HG02571 (cell line): ENCODE data around the gene RNF135.
"Not testable (repeated sequence)": the region's sequence is repeated elsewhere in the genome, so short reads cannot be mapped to it uniquely, and the experiment has no call there.

ENCODE experiments used
- ATAC-seq: cut with Tn5 transposase; IDR thresholded peaks from one replicate; pipeline ENCODE4 v1.9.1; 2021; ENCODE audit warnings: mild to moderate bottlenecking, moderate library complexity; ENCODE audit not compliant: unreplicated experiment

Gene RNF135

GRCh38 chr17:30997842-30998241 lies 27.0 kb downstream of the RNF135 start:
- no peak for ATAC-seq

GRCh38 chr17:31002047-31002446 lies 31.2 kb downstream of the RNF135 start:
- ATAC-seq: no peak

GRCh38 chr17:31003225-31003866 lies 32.5 kb downstream of the RNF135 start:
- ATAC-seq: no peak

DNA sequence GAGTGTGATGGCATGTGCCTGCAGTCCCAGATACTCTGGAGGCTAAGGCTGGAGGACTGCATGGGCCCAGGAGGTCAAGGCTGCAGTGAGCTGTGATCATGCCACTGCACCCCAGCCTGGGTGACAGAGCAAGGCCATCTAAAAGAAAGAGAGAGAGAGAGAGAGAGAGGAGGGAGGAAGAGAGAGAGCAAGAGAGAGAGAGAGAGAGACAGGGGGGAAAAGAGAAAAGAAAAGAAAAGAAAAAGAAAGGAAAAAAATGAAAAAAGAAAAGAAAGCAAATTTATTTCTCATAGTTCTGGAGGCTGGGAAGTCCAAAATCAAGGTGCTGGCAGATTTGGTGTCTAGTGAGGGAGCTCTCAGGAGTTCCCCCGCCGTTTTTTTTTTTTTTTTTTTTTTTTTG lies 33.3 kb downstream of the RNF135 start:
- ATAC-seq: no peak

DNA sequence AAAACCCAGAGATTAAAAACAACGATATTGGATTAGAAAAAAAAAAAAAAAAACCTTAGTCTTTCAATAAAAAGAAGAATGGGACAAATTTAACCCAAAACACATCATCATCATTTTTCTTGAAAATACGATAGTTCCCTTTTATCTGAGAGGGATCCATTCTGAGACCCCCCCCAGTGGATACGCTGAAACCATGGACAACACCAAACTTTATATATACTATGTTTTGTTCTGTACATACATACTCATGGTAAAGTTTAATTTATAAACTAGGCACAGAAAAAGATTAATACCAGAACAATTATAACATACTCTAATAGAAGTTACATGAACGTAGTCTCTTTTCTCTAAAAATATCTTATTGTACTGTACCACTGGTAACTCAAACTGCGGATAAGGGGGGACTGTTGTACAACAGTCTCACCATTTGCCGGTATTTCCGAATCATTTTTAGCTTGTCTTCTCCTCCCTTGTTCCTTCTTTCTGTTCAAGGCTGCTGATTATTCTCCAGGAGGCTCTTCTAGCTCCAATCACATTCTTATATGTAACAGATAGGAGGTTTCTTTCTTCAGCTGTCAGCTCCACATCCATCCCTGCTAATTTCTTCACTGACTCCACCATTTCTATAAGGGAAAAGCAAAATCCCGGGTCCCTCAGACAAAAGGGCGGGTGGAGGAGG lies 37.0 kb downstream of the RNF135 start:
- ATAC-seq: no peak

GRCh38 chr17:31008374-31009041 lies 37.7 kb downstream of the RNF135 start:
- ATAC-seq: peak; percentile 65

DNA sequence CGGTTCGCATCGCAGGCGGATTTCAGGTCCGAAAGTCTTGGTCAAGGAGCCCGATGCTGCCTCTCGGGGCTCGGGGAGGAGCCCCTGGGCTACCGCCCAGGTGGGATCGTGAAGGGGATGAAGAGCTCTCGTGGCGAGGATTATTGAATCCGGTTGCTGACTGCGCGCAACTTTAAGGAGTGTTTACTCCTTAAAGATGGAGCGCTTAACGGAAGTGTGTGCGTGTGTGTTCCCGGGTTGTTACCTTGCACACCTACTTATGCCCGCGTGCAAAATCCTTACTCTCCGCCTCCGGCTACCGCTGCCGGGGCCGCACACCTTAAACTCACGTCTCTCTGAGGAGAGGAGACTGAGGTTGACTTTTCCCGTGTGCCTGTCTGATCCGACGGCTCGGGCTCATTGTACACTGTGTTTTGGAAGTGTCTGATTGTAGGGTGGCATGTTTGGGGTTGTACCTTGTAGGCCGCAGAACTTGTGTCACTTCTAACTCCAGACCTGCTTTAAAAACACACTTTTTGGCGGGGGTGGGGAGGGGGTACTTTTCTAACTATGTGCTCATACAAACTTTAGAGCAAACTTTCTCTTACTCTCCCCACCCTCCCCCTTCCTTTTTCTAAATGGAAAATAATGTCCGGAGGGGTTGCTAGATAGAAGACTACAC lies 38.3 kb downstream of the RNF135 start:
- not testable (repeated sequence) for ATAC-seq

GRCh38 chr17:31010014-31010413 lies 39.2 kb downstream of the RNF135 start:
- not testable (repeated sequence) for ATAC-seq

- ATAC-seq: no peak
These were observed 43.0 kb downstream of the RNF135 start for GRCh38 chr17:31013844-31014243.

- no peak for ATAC-seq
These were observed 44.8 kb downstream of the RNF135 start for GRCh38 chr17:31015639-31016038.

DNA sequence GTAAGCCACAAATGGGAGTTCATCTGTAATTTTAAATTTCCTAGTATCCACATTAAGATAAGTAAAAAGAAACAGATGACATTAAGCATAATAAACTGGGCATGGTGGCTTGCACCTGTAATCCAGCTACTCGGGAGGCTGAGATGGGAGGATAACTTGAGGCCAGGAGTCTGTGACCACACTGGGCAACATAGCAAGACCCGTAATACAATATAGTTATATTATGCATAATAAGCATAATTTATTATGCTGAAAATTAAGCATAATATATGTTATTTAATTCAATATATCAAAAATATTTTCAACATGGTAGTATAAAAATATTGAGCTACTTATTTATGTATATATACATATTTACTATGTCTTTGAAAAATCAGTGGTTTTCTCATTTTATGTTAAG lies 48.2 kb downstream of the RNF135 start:
- ATAC-seq: no peak

- ATAC-seq: not testable (repeated sequence)
These were observed 52.3 kb downstream of the RNF135 start for GRCh38 chr17:31023171-31023570.

DNA sequence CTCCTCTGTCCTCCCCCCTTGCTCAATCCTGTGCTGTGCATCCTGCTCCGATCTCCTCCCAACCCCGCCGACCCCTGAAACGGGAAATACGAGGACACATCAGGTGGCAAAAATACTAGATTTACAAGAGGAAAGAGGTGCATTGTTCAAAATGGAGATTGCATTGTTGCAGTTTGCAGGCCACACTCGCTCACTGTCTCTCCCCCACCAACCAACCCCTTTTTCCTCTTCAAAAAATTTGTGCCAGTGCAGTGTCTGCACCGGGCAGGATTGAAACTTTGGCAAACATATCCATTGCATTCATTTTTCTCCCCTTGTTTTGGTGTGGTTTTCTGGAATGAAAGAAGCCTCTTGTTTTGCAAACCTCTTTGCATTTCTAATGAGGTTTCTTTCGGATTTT lies 61.0 kb downstream of the RNF135 start:
- ATAC-seq: no peak

DNA sequence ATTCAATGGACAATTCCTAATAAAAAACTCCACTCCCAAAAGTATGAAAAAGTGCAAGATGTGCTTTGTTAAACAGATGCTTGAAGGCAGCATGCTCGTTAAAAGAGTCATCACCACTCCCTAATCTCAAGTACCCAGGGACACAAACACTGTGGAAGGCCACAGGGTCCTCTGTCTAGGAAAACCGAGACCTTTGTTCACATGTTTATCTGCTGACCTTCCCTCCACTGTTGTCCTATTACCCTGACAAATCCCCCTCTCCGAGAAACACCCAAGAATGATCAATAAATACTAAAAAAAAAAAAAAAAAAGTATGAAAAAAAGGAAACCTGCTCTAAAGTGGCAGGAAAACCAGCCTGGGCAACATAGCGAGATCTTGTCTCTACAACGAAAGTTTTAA lies 64.8 kb downstream of the RNF135 start:
- not testable (repeated sequence) for ATAC-seq

GRCh38 chr17:31040837-31041236 lies 70.0 kb downstream of the RNF135 start:
- ATAC-seq: not testable (repeated sequence)

DNA sequence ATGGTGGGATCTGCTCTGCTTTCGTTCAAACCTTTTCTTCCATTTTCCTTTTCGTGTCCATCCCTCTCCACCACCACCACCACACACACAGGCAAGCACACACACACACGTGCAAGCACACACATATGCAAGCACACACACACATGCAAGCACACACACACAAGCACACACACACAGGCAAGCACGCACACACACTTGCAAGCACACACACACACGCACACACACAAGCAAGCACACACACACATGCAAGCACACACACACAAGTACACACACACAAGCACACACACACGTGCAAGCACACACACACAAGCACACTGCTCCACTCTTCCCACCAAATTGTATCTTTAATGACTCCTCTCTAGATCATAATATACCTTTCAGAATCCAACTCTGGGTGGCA lies 71.5 kb downstream of the RNF135 start:
- ATAC-seq: not testable (repeated sequence)

DNA sequence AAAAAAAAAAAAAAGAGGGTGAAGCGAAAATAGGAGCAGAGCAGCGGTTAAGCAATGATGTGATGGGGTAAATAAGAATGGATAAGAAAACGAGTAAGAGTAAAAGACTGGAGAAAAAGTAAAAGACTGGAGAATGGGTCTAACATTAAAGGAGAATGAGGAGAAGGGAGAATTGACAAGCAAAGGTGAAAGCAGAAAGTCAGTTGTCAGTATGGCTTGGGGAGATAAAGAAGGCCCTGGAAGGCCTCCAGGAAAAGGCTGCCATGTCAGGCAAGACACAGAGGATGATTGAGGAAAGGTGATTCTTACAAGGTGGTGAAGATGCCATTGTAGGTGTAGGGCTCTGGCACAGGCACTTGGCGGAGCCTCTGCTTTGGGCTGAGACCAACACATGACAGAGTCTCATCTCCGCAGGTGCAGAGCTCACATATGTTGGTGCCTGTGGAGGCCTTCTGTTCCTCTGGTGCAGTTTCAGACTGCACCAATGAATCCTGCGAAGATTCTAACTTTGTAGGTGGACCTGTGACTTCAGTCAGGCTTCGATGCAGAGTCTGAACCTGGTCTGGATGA lies 76.1 kb downstream of the RNF135 start:
- not testable (repeated sequence) for ATAC-seq

- no peak for ATAC-seq
These were observed 77.3 kb downstream of the RNF135 start for GRCh38 chr17:31048142-31048541.

DNA sequence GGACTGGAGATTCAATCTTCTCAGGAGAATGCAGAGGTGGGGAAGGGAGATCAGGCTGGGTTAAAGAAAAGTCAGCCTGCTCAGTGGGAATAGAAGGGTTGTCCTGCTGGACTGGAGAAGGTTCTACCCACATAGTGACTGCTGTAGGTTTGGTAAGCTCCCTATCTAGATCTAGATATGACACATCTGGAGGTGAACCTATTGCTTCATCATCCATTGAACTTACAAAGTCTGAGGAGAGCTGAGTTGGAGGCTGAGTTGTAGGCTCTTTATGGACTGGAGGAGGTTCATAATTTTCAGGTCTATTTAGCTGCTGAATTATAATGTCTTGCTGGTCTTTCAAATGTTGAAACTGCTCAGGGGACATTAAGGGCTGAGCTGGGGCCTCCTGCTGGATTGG lies 77.9 kb downstream of the RNF135 start:
- no peak for ATAC-seq
